BE2C (cell line): ENCODE measurements around the gene PLCB2.

Source experiments
- DNase-seq: peaks from one replicate; pipeline ENCODE4 v3.0.0-alpha.2; 2020
- H3K27me3 ChIP-seq: fragments of 250-450 bp; sonication (Bioruptor Pico); 2 replicates; pipeline ENCODE4 v1.5.1; 2020; ENCODE audit warnings: mild to moderate bottlenecking
- H3K36me3 ChIP-seq: fragments of 250-450 bp; sonication (Bioruptor Pico); 2 replicates; pipeline ENCODE4 v1.5.1; 2020; ENCODE audit warnings: mild to moderate bottlenecking
- H3K4me1 ChIP-seq: fragments of 250-450 bp; sonication (Bioruptor Pico); 2 replicates; pipeline ENCODE4 v1.5.1; 2020
- H3K4me3 ChIP-seq: 2 replicates; pipeline ENCODE4 v1.5.1; 2011; ENCODE audit warnings: low read depth, low read length
- H3K9me3 ChIP-seq: fragments of 250-450 bp; sonication (Bioruptor Pico); 2 replicates; pipeline ENCODE4 v1.5.1; 2020
- TF ChIP-seq, protein P1 (sequence below): IDR thresholded peaks from 2 replicates; pipeline ENCODE4 v1.5.1; 2012; ENCODE audit warnings: mild to moderate bottlenecking, low read depth, low read length

Gene PLCB2

DNA sequence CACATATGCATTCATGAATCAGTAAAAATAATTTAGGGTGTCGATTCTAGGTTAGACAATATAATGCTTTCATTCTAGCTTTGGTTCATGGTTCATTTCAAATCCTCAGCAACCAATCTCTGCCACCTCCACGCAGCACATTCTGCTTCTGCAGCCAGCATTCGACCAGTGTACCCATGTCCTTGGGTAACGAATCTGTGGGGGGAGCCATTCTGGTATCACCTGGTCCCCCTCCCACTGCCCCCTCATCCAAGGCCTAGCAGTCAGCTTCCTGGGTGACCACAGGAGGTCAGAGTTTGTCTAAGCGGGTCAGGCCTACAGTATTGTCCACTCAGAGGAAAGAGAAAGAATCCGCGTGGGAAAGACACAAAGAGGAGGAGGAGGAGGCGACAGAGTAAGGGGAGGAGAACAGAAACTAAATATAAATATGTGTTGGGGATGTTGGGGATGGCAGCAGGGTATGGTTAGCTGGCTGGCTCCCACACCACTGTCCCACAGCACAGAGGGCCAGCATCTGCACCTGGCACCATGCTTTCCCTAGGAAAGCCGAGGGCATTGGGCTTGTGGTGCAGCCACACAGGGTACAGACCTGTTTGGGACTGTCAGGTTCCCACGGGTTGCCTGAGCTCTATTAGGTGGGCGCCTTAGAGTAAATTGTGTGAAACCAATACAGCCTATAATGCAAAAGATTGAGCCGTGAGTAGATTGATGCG lies 56.8 kb downstream of the PLCB2 start:
- H3K9me3 ChIP-seq, result no peaks in the 10 kb centered on the region
- H3K4me3 ChIP-seq, result no peak overlapping the region
- TF ChIP-seq, protein P1, sequence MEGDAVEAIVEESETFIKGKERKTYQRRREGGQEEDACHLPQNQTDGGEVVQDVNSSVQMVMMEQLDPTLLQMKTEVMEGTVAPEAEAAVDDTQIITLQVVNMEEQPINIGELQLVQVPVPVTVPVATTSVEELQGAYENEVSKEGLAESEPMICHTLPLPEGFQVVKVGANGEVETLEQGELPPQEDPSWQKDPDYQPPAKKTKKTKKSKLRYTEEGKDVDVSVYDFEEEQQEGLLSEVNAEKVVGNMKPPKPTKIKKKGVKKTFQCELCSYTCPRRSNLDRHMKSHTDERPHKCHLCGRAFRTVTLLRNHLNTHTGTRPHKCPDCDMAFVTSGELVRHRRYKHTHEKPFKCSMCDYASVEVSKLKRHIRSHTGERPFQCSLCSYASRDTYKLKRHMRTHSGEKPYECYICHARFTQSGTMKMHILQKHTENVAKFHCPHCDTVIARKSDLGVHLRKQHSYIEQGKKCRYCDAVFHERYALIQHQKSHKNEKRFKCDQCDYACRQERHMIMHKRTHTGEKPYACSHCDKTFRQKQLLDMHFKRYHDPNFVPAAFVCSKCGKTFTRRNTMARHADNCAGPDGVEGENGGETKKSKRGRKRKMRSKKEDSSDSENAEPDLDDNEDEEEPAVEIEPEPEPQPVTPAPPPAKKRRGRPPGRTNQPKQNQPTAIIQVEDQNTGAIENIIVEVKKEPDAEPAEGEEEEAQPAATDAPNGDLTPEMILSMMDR, result no peak
- DNase-seq, result no peak
- H3K4me1 ChIP-seq, result peaks cover 10% of the 10 kb centered on the region
- peaks cover 5% of the 10 kb centered on the region for H3K27me3 ChIP-seq
- H3K36me3 ChIP-seq, result no peaks in the 10 kb centered on the region

DNA sequence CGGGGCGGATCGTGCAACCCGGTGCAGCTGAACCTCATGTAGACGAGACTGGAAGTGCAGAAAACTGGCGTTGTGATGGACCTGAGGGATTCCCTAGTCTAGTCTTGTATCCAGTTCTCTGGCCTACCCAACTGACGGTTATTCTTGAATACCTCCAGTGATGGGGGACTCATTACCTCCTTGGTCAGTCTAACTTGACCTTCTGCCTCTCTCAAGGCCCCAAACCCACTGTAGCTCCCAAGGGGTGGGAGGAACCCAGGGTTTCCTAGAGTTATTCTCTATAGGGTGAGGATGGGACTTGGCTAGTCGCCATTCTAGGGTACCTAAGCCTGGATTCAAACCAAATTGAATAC lies 57.5 kb downstream of the PLCB2 start:
- H3K9me3 ChIP-seq, result no peaks in the 10 kb centered on the region
- TF ChIP-seq, protein P1, result no peak
- peaks cover 5% of the 10 kb centered on the region for H3K27me3 ChIP-seq
- H3K36me3 ChIP-seq, result no peaks in the 10 kb centered on the region
- DNase-seq, result no peak
- peaks cover 10% of the 10 kb centered on the region for H3K4me1 ChIP-seq
- H3K4me3 ChIP-seq, result no peak overlapping the region

DNA sequence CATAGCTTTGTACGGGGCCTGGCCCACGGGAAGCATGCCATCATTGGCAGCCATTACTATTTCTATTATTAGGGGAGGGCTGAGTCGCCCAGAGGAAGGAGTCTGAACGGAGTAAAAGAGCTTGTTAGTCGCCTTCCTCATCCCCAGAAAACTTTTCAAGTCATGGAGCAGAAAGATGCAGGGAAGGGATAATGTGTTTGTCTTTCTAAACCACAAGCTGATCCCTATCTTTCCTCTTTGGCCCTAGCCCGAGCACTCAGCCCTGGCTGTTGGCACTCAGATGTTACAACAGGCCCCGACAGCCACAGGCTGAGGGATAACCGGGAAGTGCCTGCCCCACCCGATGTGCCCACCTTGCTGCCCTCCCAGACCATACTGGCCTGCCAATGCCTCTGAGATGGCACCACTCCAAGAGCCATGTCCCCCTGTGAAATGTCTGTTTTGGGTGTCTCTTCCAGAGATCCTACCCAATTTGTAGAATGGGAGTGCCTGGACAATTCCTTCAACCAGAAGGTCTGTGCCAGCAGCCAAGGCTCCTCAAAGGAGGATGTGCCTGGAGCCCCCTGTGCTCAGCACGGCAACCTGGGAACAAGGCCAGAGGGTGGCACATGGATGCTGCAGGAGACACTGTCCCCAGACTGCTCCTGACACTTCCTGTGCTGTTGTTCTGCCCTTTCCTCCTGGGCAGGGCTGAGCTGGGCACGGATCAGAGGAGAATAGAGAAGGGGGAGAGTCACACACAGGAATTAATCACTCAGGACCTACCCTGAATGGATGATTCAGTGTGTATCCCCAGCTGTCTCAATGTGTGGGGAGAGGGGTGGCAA lies 58.0 kb downstream of the PLCB2 start:
- Histone ChIP-seq H3K9me3 (no peaks in the 10 kb centered on the region), H3K27me3 (peaks cover 5% of the 10 kb centered on the region), H3K4me3 (no peak overlapping the region), H3K4me1 (peaks cover 10% of the 10 kb centered on the region), H3K36me3 (no peaks in the 10 kb centered on the region)
- TF ChIP-seq, protein P1, result no peak
- DNase-seq, result no peak

DNA sequence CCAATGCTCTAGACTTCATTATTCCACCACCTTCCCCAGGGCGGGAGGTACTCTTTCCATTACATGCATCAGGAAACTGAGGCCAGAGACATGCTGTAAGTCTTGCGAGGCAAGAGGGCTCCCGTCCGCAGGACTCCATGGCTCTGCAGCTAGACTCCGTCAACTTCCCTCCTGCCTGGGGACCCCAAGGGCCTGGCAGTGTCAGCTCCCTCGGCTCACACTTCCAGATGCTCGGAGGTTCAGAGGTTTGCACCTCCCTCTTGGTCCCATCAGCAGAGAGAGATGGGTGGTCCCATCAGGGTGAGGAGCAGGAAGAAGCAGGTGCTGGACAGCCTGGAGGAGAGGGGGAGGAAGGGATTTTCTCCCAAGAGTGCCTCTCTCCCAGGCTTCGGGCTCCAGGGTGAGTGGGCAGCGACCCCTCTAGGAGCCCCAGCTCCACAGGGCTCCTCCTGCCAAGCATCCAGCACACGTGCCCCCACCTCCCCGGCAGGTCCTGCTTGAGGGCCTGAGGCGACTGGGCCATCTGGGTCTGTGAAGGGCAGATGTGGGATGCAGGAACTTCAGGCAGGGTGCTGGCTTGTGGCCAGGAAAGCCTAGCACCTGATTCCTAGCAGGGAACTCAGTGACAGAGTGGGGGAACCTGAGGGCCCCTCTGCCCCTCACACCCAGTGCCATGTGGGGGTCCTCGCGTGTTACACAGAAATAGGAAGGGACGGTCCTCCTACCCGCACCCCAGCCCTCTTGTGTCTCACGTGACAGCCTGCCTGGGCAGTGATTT lies 59.5 kb downstream of the PLCB2 start:
- H3K36me3 ChIP-seq, result no peaks in the 10 kb centered on the region
- no peaks in the 10 kb centered on the region for H3K9me3 ChIP-seq
- H3K27me3 ChIP-seq, result peaks cover 5% of the 10 kb centered on the region
- TF ChIP-seq, protein P1, result no peak
- no peak overlapping the region for H3K4me3 ChIP-seq
- peak; percentile 78 for DNase-seq
- peaks cover 10% of the 10 kb centered on the region for H3K4me1 ChIP-seq

DNA sequence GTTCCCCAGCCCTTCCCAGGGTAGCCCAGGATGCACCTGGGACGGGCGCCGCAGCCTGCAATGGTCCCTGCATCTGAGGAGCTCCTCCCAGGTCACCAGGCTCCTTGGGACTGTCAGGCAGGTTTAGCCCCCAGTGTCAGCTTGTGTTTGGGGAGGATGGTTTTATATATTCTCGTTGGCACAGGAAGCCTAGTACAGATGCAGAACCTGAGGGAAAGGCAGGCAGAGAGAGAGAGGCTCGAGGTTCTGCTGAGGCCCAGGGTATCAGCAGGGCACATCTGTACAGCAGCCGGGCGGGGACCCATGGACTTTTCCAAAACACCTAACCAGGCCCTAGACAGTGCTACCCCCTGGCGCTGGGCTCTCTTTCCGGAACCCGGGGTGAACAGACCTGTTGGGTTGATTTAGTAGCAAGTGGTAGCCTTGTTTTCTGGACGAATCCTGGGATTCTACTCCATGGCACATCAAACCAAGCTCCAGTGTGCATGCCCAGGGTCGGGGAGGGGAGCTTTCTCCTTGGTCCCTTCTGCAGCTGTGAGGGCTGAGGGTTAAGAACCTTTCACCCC lies 60.2 kb downstream of the PLCB2 start:
- no peaks in the 10 kb centered on the region for H3K36me3 ChIP-seq
- peaks cover 10% of the 10 kb centered on the region for H3K4me1 ChIP-seq
- DNase-seq, result no peak
- H3K9me3 ChIP-seq, result no peaks in the 10 kb centered on the region
- peaks cover 1% of the 10 kb centered on the region for H3K27me3 ChIP-seq
- no peak overlapping the region for H3K4me3 ChIP-seq
- TF ChIP-seq, protein P1, result no peak
